Gastrocnemius medialis (tissue), 4 donors: ENCODE results near the gene SRPK2. TPM values are rescaled to one million over a fixed set of nuclear protein-coding genes. Genes with fewer than 3 reads are reported as not detected.
"Not testable (repeated sequence)": the region's sequence is repeated elsewhere in the genome, so short reads cannot be mapped to it uniquely, and the experiment has no call there.

ENCODE experiments used
- ATAC-seq, 2 donors: fragments of 150-250 bp; one replicate each; pipeline ENCODE4 v1.9.1; 2016
- DNase-seq, 2 donors: peaks; one replicate each; pipeline ENCODE4 v3.0.0-alpha.2; 2019
- H3K27ac ChIP-seq, 4 donors: fragments of 200-600 bp; sonication (generic); 1 replicate in 1 of 4; 2 replicates in 3 of 4; pipeline ENCODE4 v1.5.1; 2016 to 2018; ENCODE audit warnings: mild to moderate bottlenecking in 2 of 4, moderate library complexity in 1 of 4
- H3K27me3 ChIP-seq, 3 donors: fragments of 200-600 bp; sonication (generic) in 2 of 3; 1 replicate in 1 of 3; 2 replicates in 2 of 3; pipeline versions ENCODE4 v1.5.1 to v1.6.0; 2016 to 2019; ENCODE audit warnings: mild to moderate bottlenecking in 1 of 3, moderate library complexity in 1 of 3
- H3K36me3 ChIP-seq, 2 donors: fragments of 200-600 bp; sonication (generic) in 1 of 2; one replicate each; pipeline ENCODE4 v1.5.1; 2017 to 2018
- H3K4me1 ChIP-seq, 2 donors: fragments of 200-600 bp; sonication (generic) in 1 of 2; one replicate each; pipeline ENCODE4 v1.5.1; 2016 to 2017; ENCODE audit warnings: mild to moderate bottlenecking in 2 of 2
- H3K4me3 ChIP-seq, 4 donors: fragments of 200-600 bp; sonication (generic) in 3 of 4; 1 replicate in 1 of 4; 2 replicates in 3 of 4; pipeline ENCODE4 v1.5.1; 2016 to 2019; ENCODE audit warnings: mild to moderate bottlenecking in 2 of 4
- H3K9me3 ChIP-seq, 3 donors: fragments of 200-600 bp; sonication (generic) in 2 of 3; 1 replicate in 1 of 3; 2 replicates in 2 of 3; pipeline ENCODE4 v1.5.1; 2016 to 2019
- POLR2A ChIP-seq, 2 donors: fragments of 450-650 bp; IDR thresholded peaks; one replicate each; pipeline ENCODE4 v1.6.1; 2017; ENCODE audit warnings: antibody characterized with exemption in 2 of 2, mild to moderate bottlenecking in 2 of 2, moderate library complexity in 2 of 2
- in situ Hi-C, 4 donors: fragments of 200-750 bp; cut with MboI; loops; one replicate each; pipeline versions ENCODE4 v1.15.0 to v1.8.0; 2017; ENCODE audit warnings: low sequenced_read_pairs in 4 of 4
- intact Hi-C: fragments of 100-400 bp; cut with DNase I; formaldehyde crosslinking; loops from one replicate; pipeline ENCODE4 v1.15.1; 2023; ENCODE audit warnings: low total_unique reads
- total RNA-seq, 4 donors: library from RNA; depleted of rRNA; stranded (reverse); fragments of >200 nt; gene quantifications; one replicate each; pipeline versions ENCODE4 v1.1.0 to v1.2.3, GENCODE V29; 2016
- TF ChIP-seq, protein P1 (sequence below), 5 experiments: fragments of 450-650 bp in 3 of 5; fragments of 200-600 bp in 2 of 5; sonication (generic) in 2 of 5; IDR thresholded peaks in 4 of 5; conservative IDR thresholded peaks in 1 of 5; 1 replicate in 4 of 5; 2 replicates in 1 of 5; pipeline ENCODE4 v1.5.1; 2016 to 2019; ENCODE audit warnings: antibody characterized with exemption in 5 of 5, mild to moderate bottlenecking in 3 of 5, moderate library complexity in 3 of 5

Gene SRPK2
- total RNA-seq, 4 donors from 2014 or later: 18.1 to 49.0 (median 21.3) TPM

DNA sequence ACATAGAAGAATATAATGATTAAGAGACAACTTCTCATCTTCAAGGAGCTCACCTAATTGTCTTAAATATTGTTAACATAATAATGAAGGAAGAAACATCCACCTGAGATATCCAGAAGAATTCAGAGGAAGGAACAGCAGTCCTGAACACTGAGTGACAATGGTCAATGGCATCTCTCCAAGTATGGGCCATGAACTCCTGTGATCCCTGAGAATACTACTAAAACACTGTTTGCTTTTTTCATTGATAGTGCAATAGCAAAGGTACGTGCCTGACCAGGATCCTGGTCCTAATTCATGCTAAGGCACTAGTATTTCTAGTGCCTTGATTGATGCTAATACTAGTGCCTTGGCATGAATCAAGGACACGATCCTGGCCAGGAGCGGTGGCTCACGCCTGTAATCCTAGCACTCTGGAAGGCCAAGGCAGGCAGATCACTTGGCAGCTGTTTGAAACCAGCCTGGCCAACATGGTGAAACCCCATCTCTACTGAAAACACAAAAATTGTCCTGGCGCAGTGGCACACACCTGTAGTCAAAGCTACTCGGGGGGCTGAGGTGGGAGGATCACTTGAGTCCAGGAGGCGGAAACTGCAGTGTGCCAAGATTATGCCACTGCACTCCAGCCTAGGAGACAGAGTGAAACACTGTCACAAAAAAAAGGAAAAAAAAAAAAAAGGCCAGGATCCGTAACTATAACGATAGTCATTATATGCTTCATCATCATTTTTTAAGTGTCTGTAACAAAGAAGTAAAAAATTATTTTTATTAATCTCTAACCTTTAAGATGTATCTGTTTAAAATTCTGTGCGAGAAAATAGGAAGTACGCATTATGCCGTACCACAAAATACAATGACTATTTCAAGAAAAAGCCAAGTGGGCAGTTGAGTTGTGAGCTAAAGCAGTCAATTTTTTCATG, 49.1 kb downstream of the SRPK2 start:
- H3K4me1 ChIP-seq: peaks cover 0 to 10% of the 10 kb centered on the region in 2 donors
- no peaks in the 10 kb centered on the region for H3K9me3 ChIP-seq
- H3K27ac ChIP-seq: peak overlapping the region; percentile 31 to 64 (median 48)
- TF ChIP-seq POLR2A (IDR thresholded peaks at IDR 0.05): no peak
- TF ChIP-seq, protein P1, sequence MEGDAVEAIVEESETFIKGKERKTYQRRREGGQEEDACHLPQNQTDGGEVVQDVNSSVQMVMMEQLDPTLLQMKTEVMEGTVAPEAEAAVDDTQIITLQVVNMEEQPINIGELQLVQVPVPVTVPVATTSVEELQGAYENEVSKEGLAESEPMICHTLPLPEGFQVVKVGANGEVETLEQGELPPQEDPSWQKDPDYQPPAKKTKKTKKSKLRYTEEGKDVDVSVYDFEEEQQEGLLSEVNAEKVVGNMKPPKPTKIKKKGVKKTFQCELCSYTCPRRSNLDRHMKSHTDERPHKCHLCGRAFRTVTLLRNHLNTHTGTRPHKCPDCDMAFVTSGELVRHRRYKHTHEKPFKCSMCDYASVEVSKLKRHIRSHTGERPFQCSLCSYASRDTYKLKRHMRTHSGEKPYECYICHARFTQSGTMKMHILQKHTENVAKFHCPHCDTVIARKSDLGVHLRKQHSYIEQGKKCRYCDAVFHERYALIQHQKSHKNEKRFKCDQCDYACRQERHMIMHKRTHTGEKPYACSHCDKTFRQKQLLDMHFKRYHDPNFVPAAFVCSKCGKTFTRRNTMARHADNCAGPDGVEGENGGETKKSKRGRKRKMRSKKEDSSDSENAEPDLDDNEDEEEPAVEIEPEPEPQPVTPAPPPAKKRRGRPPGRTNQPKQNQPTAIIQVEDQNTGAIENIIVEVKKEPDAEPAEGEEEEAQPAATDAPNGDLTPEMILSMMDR (IDR thresholded peaks at IDR 0.05 in 4 of 5, conservative IDR thresholded peaks at IDR 0.05 in 1 of 5): no peak
- ATAC-seq (peak; percentile 89 to 93), DNase-seq (peak; percentile 67 to 80)
- no peaks in the 10 kb centered on the region for H3K36me3 ChIP-seq
- intact Hi-C loops (loop anchor here (5.0 to 10.0 kb wide), 4 partner anchors 48 to 357 kb away; partner anchors contain the start of gene SRPK2), in situ Hi-C loops (loop anchor here in 2 of 4 donors (25.0 kb wide), 1 partner anchor 352 kb away; no protein-coding TSS in a partner anchor)
- no peaks in the 10 kb centered on the region for H3K27me3 ChIP-seq
- no peak overlapping the region for H3K4me3 ChIP-seq

DNA sequence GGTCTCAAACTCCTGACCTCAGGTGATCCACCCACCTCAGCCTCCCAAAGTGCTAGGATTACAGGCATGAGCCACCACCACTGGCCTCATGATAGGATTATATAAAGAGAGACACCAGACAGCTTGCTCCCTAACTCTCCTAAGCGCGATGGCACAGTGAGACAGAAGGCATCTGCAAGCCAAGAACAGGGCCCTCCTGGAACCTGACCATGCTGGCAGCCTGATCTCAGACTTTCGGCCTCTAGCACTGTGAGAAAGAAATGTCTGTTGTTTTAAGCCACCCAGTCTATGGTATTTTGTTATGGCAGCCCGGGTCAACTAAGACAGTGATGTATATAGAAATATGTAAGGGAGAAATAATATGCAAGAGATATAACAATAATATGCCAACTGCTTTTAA, 51.2 kb downstream of the SRPK2 start:
- DNase-seq: peak; percentile 19 to 69
- Histone ChIP-seq H3K27ac (peak overlapping the region in 3 of 4 donors; percentile 36 to 54 (median 45)), H3K4me1 (peaks cover 0 to 10% of the 10 kb centered on the region in 2 donors), H3K36me3 (no peaks in the 10 kb centered on the region), H3K4me3 (no peak overlapping the region), H3K9me3 (no peaks in the 10 kb centered on the region), H3K27me3 (no peaks in the 10 kb centered on the region)
- peak; percentile 67 to 86 for ATAC-seq
- intact Hi-C loops: loop anchor here (5.0 to 10.0 kb wide), 4 partner anchors 50 to 355 kb away; partner anchors contain the start of gene SRPK2
- no peak for TF ChIP-seq POLR2A (IDR thresholded peaks at IDR 0.05)
- TF ChIP-seq, protein P1 (IDR thresholded peaks at IDR 0.05 in 4 of 5, conservative IDR thresholded peaks at IDR 0.05 in 1 of 5): no peak
- in situ Hi-C loops: loop anchor here in 2 of 4 donors (25.0 kb wide), 1 partner anchor 350 kb away; no protein-coding TSS in a partner anchor

DNA sequence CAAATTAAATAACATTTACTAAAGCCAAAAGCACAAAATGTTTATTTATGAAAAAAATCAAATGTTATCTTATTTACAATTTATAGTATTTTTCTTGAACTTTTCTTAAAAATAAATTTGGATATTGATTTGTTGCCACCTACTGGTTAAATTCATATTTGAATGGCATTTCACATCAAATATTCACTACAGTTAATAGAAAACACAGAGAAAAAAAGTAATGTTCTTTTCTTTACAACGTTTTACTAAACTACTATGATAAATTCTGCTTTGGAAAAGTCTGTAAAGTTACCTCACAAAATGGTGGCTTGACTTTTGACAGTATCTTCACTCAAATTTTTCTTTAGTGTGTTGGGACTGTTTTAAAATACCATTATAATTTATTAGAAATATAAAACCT, 52.7 kb downstream of the SRPK2 start:
- no peak for TF ChIP-seq POLR2A (IDR thresholded peaks at IDR 0.05)
- TF ChIP-seq, protein P1 (IDR thresholded peaks at IDR 0.05 in 4 of 5, conservative IDR thresholded peaks at IDR 0.05 in 1 of 5): peak in 3 of 5 experiments; percentile 23 to 47 (median 25)
- Histone ChIP-seq H3K9me3 (no peaks in the 10 kb centered on the region), H3K4me3 (no peak overlapping the region), H3K27ac (no peak overlapping the region), H3K36me3 (no peaks in the 10 kb centered on the region), H3K4me1 (peaks cover 0 to 10% of the 10 kb centered on the region in 2 donors), H3K27me3 (no peaks in the 10 kb centered on the region)
- in situ Hi-C loops: loop anchor here in 2 of 4 donors (25.0 kb wide), 1 partner anchor 349 kb away; no protein-coding TSS in a partner anchor
- intact Hi-C loops: loop anchor here (5.0 to 10.0 kb wide), 4 partner anchors 51 to 354 kb away; partner anchors contain the start of gene SRPK2
- DNase-seq (no peak), ATAC-seq (no peak)

DNA sequence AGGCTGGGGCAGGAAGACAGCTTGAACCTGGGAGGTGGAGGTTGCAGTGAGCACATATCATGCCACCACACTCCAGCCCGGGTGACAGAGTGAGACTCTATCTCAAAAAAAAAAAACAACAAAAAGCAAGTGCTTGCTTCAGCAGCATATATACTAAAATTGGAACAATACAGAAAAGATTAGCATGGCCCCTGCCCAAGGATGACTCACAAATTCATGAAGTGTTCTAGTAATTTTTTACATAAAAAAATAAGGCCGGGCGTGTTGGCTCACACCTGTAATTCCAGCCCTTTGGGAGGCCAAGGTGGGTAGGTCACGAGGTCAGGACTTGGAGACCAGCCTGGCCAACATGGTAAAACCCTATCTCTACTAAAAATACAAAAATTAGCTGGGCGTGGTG, 56.1 kb downstream of the SRPK2 start:
- intact Hi-C loops: loop anchor here (10.0 kb wide), 1 partner anchor 178 kb away; no protein-coding TSS in a partner anchor
- not testable (repeated sequence) for H3K4me3 ChIP-seq, H3K27ac ChIP-seq, H3K4me1 ChIP-seq, ATAC-seq, H3K27me3 ChIP-seq, H3K9me3 ChIP-seq, DNase-seq, H3K36me3 ChIP-seq
- in situ Hi-C loops: loop anchor here in 2 of 4 donors (25.0 kb wide), 1 partner anchor 345 kb away; no protein-coding TSS in a partner anchor

DNA sequence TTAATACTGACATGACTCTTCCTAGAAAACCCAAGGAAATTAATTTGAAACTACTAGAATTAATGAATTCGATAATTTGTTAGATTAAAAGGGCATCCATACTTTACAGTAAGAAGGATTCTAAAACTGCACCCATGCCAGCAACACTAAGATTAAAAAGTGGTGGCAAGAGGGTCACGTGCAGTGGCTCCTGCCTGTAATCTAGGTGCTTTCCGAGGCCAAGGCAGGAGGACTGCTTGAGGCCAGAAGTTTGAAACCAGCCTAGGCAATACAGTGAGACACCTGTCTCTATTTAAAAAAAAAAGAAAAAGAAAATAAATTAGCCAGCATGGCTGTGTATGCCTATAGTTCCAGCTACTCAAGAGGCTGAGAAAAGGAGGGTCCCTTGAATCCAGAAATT, 58.2 kb downstream of the SRPK2 start:
- Histone ChIP-seq H3K4me1 (no peaks in the 10 kb centered on the region), H3K9me3 (no peaks in the 10 kb centered on the region), H3K4me3 (no peak overlapping the region), H3K27me3 (no peaks in the 10 kb centered on the region), H3K36me3 (no peaks in the 10 kb centered on the region), H3K27ac (no peak overlapping the region)
- no peak for DNase-seq
- TF ChIP-seq, protein P1 (IDR thresholded peaks at IDR 0.05 in 4 of 5, conservative IDR thresholded peaks at IDR 0.05 in 1 of 5): no peak
- no peak for TF ChIP-seq POLR2A (IDR thresholded peaks at IDR 0.05)
- intact Hi-C loops (loop anchor here (10.0 kb wide), 1 partner anchor 176 kb away; no protein-coding TSS in a partner anchor), in situ Hi-C loops (loop anchor here in 2 of 4 donors (25.0 kb wide), 1 partner anchor 343 kb away; no protein-coding TSS in a partner anchor)
- ATAC-seq: no peak
